Mesenchymal stem cell (in vitro differentiated cells and primary cell): Measurements from ENCODE around the gene CDAN1.

Experiments used
- DNase-seq: peaks from one replicate; pipeline ENCODE4 v3.0.0-alpha.2; 2013
- H2AFZ ChIP-seq: one replicate; pipeline ENCODE4 v1.6.1; 2013; ENCODE audit warnings: low read depth, mild to moderate bottlenecking, control low read depth, inconsistent platforms, low read length, moderate library complexity
- H2AK5ac ChIP-seq: 2 replicates; pipeline ENCODE4 v1.6.1; 2013; ENCODE audit warnings: low read length, moderate library complexity, mild to moderate bottlenecking, inconsistent platforms; ENCODE audit not compliant: severe bottlenecking
- H2BK120ac ChIP-seq: one replicate; pipeline ENCODE4 v1.6.1; 2013; ENCODE audit warnings: low read depth, mild to moderate bottlenecking, inconsistent platforms, low read length, moderate library complexity
- H2BK12ac ChIP-seq, 2 experiments: one replicate each; pipeline ENCODE4 v1.6.1; 2013; ENCODE audit warnings: inconsistent platforms in 2 of 2, low read length in 2 of 2, mild to moderate bottlenecking in 2 of 2, moderate library complexity in 2 of 2, control low read depth in 1 of 2
- H2BK15ac ChIP-seq: one replicate; pipeline ENCODE4 v1.6.1; 2013; ENCODE audit warnings: mild to moderate bottlenecking, low read depth, inconsistent platforms; ENCODE audit not compliant: poor library complexity, severe bottlenecking
- H2BK5ac ChIP-seq: 2 replicates; pipeline ENCODE4 v1.6.1; 2013; ENCODE audit warnings: low read depth, mild to moderate bottlenecking, low read length, control low read depth, inconsistent platforms; ENCODE audit not compliant: poor library complexity, severe bottlenecking
- H3K14ac ChIP-seq, 2 experiments: one replicate each; pipeline ENCODE4 v1.6.1; 2013; ENCODE audit warnings: inconsistent platforms in 2 of 2, low read length in 2 of 2, control low read depth in 1 of 2, mild to moderate bottlenecking in 1 of 2, moderate library complexity in 1 of 2
- H3K18ac ChIP-seq, 2 experiments: one replicate each; pipeline ENCODE4 v1.6.1; 2013; ENCODE audit warnings: inconsistent platforms in 2 of 2, low read length in 2 of 2, control low read depth in 1 of 2, low read depth in 1 of 2, mild to moderate bottlenecking in 1 of 2
- H3K23ac ChIP-seq, 2 experiments: one replicate each; pipeline ENCODE4 v1.6.1; 2013; ENCODE audit warnings: inconsistent platforms in 2 of 2, low read length in 2 of 2, mild to moderate bottlenecking in 2 of 2, moderate library complexity in 2 of 2, control low read depth in 1 of 2
- H3K27ac ChIP-seq: 2 replicates; pipeline ENCODE4 v1.5.1; 2013; ENCODE audit warnings: mild to moderate bottlenecking, moderate library complexity, low read length, control low read depth, inconsistent platforms; ENCODE audit not compliant: poor library complexity, severe bottlenecking
- H3K27me3 ChIP-seq, 2 experiments: 2 replicates each; pipeline versions ENCODE4 v1.6.1 to v1.7.0; 2013; ENCODE audit warnings: low read length in 2 of 2, mild to moderate bottlenecking in 2 of 2, moderate library complexity in 2 of 2, control low read depth in 1 of 2, inconsistent platforms in 1 of 2; ENCODE audit not compliant: control insufficient read depth in 1 of 2, insufficient read depth in 1 of 2
- H3K36me3 ChIP-seq, 2 experiments: 2 replicates each; pipeline versions ENCODE4 v1.6.1 to v1.7.0; 2013; ENCODE audit warnings: low read length in 2 of 2, control low read depth in 1 of 2, inconsistent platforms in 1 of 2, low read depth in 1 of 2, mild to moderate bottlenecking in 1 of 2; ENCODE audit not compliant: insufficient read depth in 2 of 2, control insufficient read depth in 1 of 2
- H3K4ac ChIP-seq, 2 experiments: one replicate each; pipeline ENCODE4 v1.6.1; 2013; ENCODE audit warnings: inconsistent platforms in 2 of 2, low read length in 2 of 2, mild to moderate bottlenecking in 2 of 2, moderate library complexity in 2 of 2, control low read depth in 1 of 2, low read depth in 1 of 2
- H3K4me1 ChIP-seq: 2 replicates; pipeline ENCODE4 v1.6.1; 2013; ENCODE audit warnings: low read depth, low read length, control low read depth; ENCODE audit not compliant: control insufficient read depth, insufficient read depth
- H3K4me2 ChIP-seq: 2 replicates; pipeline ENCODE4 v1.6.1; 2013; ENCODE audit warnings: low read length, mild to moderate bottlenecking, inconsistent platforms; ENCODE audit not compliant: poor library complexity, severe bottlenecking
- H3K4me3 ChIP-seq, 2 experiments: 2 replicates each; pipeline versions ENCODE4 v1.5.1 to v1.7.0; 2013; ENCODE audit warnings: low read length in 2 of 2, mild to moderate bottlenecking in 2 of 2, control low read depth in 1 of 2, low read depth in 1 of 2; ENCODE audit not compliant: insufficient read depth in 1 of 2
- H3K79me1 ChIP-seq: replicated peaks from 2 replicates; pipeline ENCODE4 v1.6.1; 2013; ENCODE audit warnings: mild to moderate bottlenecking, control low read depth, low read length, inconsistent platforms; ENCODE audit not compliant: poor library complexity, severe bottlenecking
- H3K9ac ChIP-seq: 2 replicates; pipeline ENCODE4 v1.7.0; 2013; ENCODE audit warnings: mild to moderate bottlenecking, low read length, moderate library complexity
- H3K9me3 ChIP-seq: 2 replicates; pipeline ENCODE4 v1.7.0; 2013; ENCODE audit warnings: mild to moderate bottlenecking, low read length; ENCODE audit not compliant: control insufficient read depth
- H4K8ac ChIP-seq: one replicate; pipeline ENCODE4 v1.6.1; 2013; ENCODE audit warnings: inconsistent platforms, mild to moderate bottlenecking, low read length, moderate library complexity
- H4K91ac ChIP-seq: one replicate; pipeline ENCODE4 v1.6.1; 2013; ENCODE audit warnings: mild to moderate bottlenecking, low read length, inconsistent platforms
- WGBS: methylation state at CpG from one replicate; pipeline ENCODE4 v1.1.7; 2013; ENCODE audit warnings: mixed read lengths; 5-methylcytosine and 5-hydroxymethylcytosine counted together

Gene CDAN1

GRCh38 chr15:42735382-42736165, 1.4 kb downstream of the CDAN1 start:
- Histone ChIP-seq H3K4me2 (peak overlapping the region; percentile 93), H2AFZ (peak overlapping the region; percentile 7), H3K9me3 (no peaks in the 10 kb centered on the region), H3K9ac (peak overlapping the region; percentile 87), H3K4ac (no peak overlapping the region), H3K27me3 (no peaks in the 10 kb centered on the region), H4K8ac (no peak overlapping the region), H3K14ac (no peak overlapping the region), H3K4me3 (peak overlapping the region; percentile 85 to 90), H2BK120ac (no peak overlapping the region), H4K91ac (no peak overlapping the region), H3K27ac (no peak overlapping the region), H2AK5ac (no peak overlapping the region), H3K36me3 (peaks cover 47 to 48% of the 10 kb centered on the region in 2 experiments), H2BK5ac (no peak overlapping the region), H2BK15ac (no peak overlapping the region), H2BK12ac (no peak overlapping the region), H3K23ac (peak overlapping the region in 1 of 2 experiments; percentile 81), H3K18ac (no peak overlapping the region), H3K79me1 (peaks cover 42% of the 10 kb centered on the region), H3K4me1 (peaks cover 12% of the 10 kb centered on the region)
- WGBS: 88% methylated on average over 19 of the region's 19 CpGs
- DNase-seq: no peak

DNA sequence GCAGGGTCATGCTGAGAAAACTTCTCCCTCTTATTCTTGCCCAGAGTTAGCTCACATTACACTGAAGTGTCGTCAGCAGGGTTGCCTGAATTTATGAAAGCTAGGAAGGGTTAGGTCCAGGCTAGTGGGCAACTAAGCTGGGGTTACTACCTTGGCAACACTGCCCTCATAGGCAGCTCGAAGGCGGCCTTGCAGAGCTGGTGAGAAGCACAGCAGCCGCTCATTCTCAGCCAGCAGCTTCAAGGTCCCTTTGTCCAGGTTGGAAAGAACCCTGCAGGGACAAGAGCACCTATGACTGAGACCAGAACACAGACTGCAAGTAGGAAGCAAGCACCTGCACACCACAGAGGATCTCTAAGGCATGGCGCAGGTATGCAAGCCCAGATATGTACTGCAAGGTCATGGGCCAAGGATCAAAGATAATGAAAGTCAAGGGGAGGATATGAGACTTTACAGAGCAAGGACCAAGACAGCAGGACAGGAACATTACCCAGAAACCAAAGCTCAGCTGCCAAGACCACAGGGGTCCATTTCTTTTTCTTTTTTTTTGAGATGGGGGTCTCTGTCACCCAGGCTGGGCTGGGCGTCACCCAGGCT, 2.8 kb downstream of the CDAN1 start:
- Histone ChIP-seq H2BK15ac (no peak overlapping the region), H3K36me3 (peaks cover 59 to 62% of the 10 kb centered on the region in 2 experiments), H3K18ac (no peak overlapping the region), H4K8ac (no peak overlapping the region), H3K23ac (no peak overlapping the region), H4K91ac (no peak overlapping the region), H3K9ac (no peak overlapping the region), H3K27me3 (no peaks in the 10 kb centered on the region), H3K14ac (no peak overlapping the region), H3K9me3 (no peaks in the 10 kb centered on the region), H3K4ac (no peak overlapping the region), H3K4me2 (no peak overlapping the region), H2BK12ac (no peak overlapping the region), H3K4me1 (peaks cover 12% of the 10 kb centered on the region), H2BK120ac (no peak overlapping the region), H3K27ac (no peak overlapping the region), H2AFZ (no peak overlapping the region), H2AK5ac (no peak overlapping the region), H3K4me3 (no peak overlapping the region), H2BK5ac (no peak overlapping the region), H3K79me1 (peaks cover 52% of the 10 kb centered on the region)
- 97% methylated on average over 6 of the region's 6 CpGs for WGBS
- DNase-seq: no peak

- 98% methylated on average over 11 of the region's 11 CpGs for WGBS
- Histone ChIP-seq H3K9ac (no peak overlapping the region), H2BK15ac (no peak overlapping the region), H3K14ac (no peak overlapping the region), H3K23ac (no peak overlapping the region), H2AFZ (no peak overlapping the region), H3K4me1 (peaks cover 10% of the 10 kb centered on the region), H3K4me3 (no peak overlapping the region), H3K27me3 (no peaks in the 10 kb centered on the region), H3K27ac (no peak overlapping the region), H2BK12ac (no peak overlapping the region), H4K91ac (no peak overlapping the region), H2AK5ac (no peak overlapping the region), H4K8ac (no peak overlapping the region), H3K9me3 (no peaks in the 10 kb centered on the region), H2BK5ac (no peak overlapping the region), H3K4me2 (no peak overlapping the region), H3K79me1 (peaks cover 60% of the 10 kb centered on the region), H2BK120ac (no peak overlapping the region), H3K36me3 (peaks cover 69 to 74% of the 10 kb centered on the region in 2 experiments), H3K4ac (no peak overlapping the region), H3K18ac (no peak overlapping the region)
- DNase-seq: no peak
These were observed 3.9 kb downstream of the CDAN1 start for GRCh38 chr15:42733027-42733426.

- H3K36me3 ChIP-seq: peaks cover 77 to 82% of the 10 kb centered on the region in 2 experiments
- H4K8ac ChIP-seq: no peak overlapping the region
- H2BK12ac ChIP-seq: no peak overlapping the region
- no peak overlapping the region for H3K18ac ChIP-seq
- no peak overlapping the region for H3K4me3 ChIP-seq
- no peak overlapping the region for H2BK15ac ChIP-seq
- no peak overlapping the region for H3K27ac ChIP-seq
- H3K9me3 ChIP-seq: no peaks in the 10 kb centered on the region
- H2AK5ac ChIP-seq: no peak overlapping the region
- H2BK5ac ChIP-seq: no peak overlapping the region
- no peak overlapping the region for H3K4ac ChIP-seq
- H4K91ac ChIP-seq: no peak overlapping the region
- H3K4me2 ChIP-seq: no peak overlapping the region
- H3K9ac ChIP-seq: no peak overlapping the region
- no peak for DNase-seq
- H2AFZ ChIP-seq: no peak overlapping the region
- H3K23ac ChIP-seq: no peak overlapping the region
- peaks cover 64% of the 10 kb centered on the region for H3K79me1 ChIP-seq
- H3K4me1 ChIP-seq: peaks cover 8% of the 10 kb centered on the region
- no peaks in the 10 kb centered on the region for H3K27me3 ChIP-seq
- H3K14ac ChIP-seq: no peak overlapping the region
- no peak overlapping the region for H2BK120ac ChIP-seq
- 98% methylated on average over 15 of the region's 15 CpGs for WGBS
These were observed 4.7 kb downstream of the CDAN1 start for GRCh38 chr15:42732095-42732827.
